B cell (primary cell): Measurements from ENCODE around the gene CALM3. TPM values are rescaled to one million over a fixed set of nuclear protein-coding genes. Genes with fewer than 3 reads are reported as not detected.

Source experiments
- ATAC-seq: fragments of 200-7000 bp; cut with Tn5 transposase; one replicate; pipeline ENCODE4 v1.10.0; 2021; ENCODE audit warnings: low read depth, mild to moderate bottlenecking, moderate number of reproducible peaks, moderate library complexity
- CTCF ChIA-PET: fragments of 350-600 bp; sonication (Branson Sonifier 250); formaldehyde crosslinking; loops from one replicate; lab custom pipeline; 2021; ENCODE audit warnings: antibody characterized with exemption, inconsistent platforms; lab: Charles Lee
- POLR2A ChIA-PET: fragments of 350-600 bp; sonication (Branson Sonifier 250); formaldehyde crosslinking; loops from one replicate; lab custom pipeline; 2021; ENCODE audit warnings: antibody characterized with exemption; lab: Charles Lee
- DNase-seq: peaks from one replicate; pipeline ENCODE4 v3.0.0; 2013
- H2AFZ ChIP-seq: 2 replicates; pipeline ENCODE4 v1.6.1; 2012; ENCODE audit warnings: mild to moderate bottlenecking, low read depth, low read length; ENCODE audit not compliant: insufficient read depth, poor library complexity, severe bottlenecking
- H3K27ac ChIP-seq, 2 donors: 1 replicate in 1 of 2; 2 replicates in 1 of 2; pipeline ENCODE4 v1.5.1; 2012 to 2013; ENCODE audit warnings: low read length in 2 of 2, mild to moderate bottlenecking in 2 of 2, moderate library complexity in 1 of 2
- H3K27me3 ChIP-seq, 4 experiments: fragments of 200-600 bp in 1 of 4; sonication (generic) in 1 of 4; replicated peaks in 1 of 4; 1 replicate in 2 of 4; 2 replicates in 2 of 4; pipeline versions ENCODE4 v1.6.1 to v1.7.0; 2013 to 2016; ENCODE audit warnings: low read length in 3 of 4, mild to moderate bottlenecking in 2 of 4, mixed read lengths in 1 of 4, moderate library complexity in 1 of 4; ENCODE audit not compliant: insufficient read depth in 4 of 4, control insufficient read depth in 3 of 4; ENCODE audit errors: control extremely low read depth in 1 of 4
- H3K36me3 ChIP-seq, 2 experiments: replicated peaks in 1 of 2; 1 replicate in 1 of 2; 2 replicates in 1 of 2; pipeline versions ENCODE4 v1.6.1 to v1.7.1; 2013; ENCODE audit warnings: low read length in 1 of 2; ENCODE audit not compliant: insufficient read depth in 2 of 2, control insufficient read depth in 1 of 2; ENCODE audit errors: control extremely low read depth in 1 of 2, extremely low read depth in 1 of 2
- H3K4me1 ChIP-seq, 2 donors: fragments of 200-600 bp in 1 of 2; sonication (generic) in 1 of 2; 1 replicate in 1 of 2; 2 replicates in 1 of 2; pipeline versions ENCODE4 v1.5.1 to v1.6.1; 2013 to 2017; ENCODE audit warnings: low read length in 2 of 2; ENCODE audit not compliant: control insufficient read depth in 2 of 2, insufficient read depth in 2 of 2
- H3K4me2 ChIP-seq: replicated peaks from 2 replicates; pipeline ENCODE3; 2012; ENCODE audit warnings: mild to moderate bottlenecking, low read depth, low read length; ENCODE audit not compliant: poor library complexity, severe bottlenecking
- H3K4me3 ChIP-seq, 5 experiments: fragments of 200-600 bp in 1 of 5; sonication (generic) in 1 of 5; 1 replicate in 3 of 5; 2 replicates in 2 of 5; pipeline versions ENCODE4 v1.5.1 to v1.7.0; 2011 to 2016; ENCODE audit warnings: low read length in 4 of 5, mild to moderate bottlenecking in 4 of 5, low read depth in 2 of 5, control low read depth in 1 of 5, moderate library complexity in 1 of 5; ENCODE audit not compliant: insufficient read depth in 1 of 5; ENCODE audit errors: control extremely low read depth in 1 of 5, extremely low read depth in 1 of 5
- H3K79me2 ChIP-seq: fragments of 200-600 bp; sonication (generic); one replicate; pipeline ENCODE4 v1.6.0; 2016; ENCODE audit warnings: low read length; ENCODE audit not compliant: control insufficient read depth, insufficient read depth
- H3K9ac ChIP-seq: fragments of 200-600 bp; sonication (generic); 2 replicates; pipeline ENCODE4 v1.6.1; 2017; ENCODE audit warnings: mild to moderate bottlenecking, low read length, moderate library complexity
- H3K9me3 ChIP-seq, 3 donors: one replicate each; pipeline versions ENCODE4 v1.6.1 to v1.7.1; 2013; ENCODE audit warnings: low read length in 2 of 3; ENCODE audit not compliant: control insufficient read depth in 2 of 3, insufficient read depth in 1 of 3; ENCODE audit errors: control extremely low read depth in 1 of 3
- H4K20me1 ChIP-seq: 2 replicates; pipeline ENCODE4 v1.6.0; 2012; ENCODE audit warnings: mild to moderate bottlenecking, low read length; ENCODE audit not compliant: insufficient read depth, control insufficient read depth, poor library complexity, severe bottlenecking
- H3K27ac Mint-ChIP-seq: one replicate; pipeline ENCODE4 v1.8.0; 2021; ENCODE audit warnings: mixed read lengths
- H3K27me3 Mint-ChIP-seq: one replicate; pipeline ENCODE4 v1.8.0; 2021; ENCODE audit warnings: mixed read lengths
- H3K4me1 Mint-ChIP-seq: one replicate; pipeline ENCODE4 v1.8.0; 2021; ENCODE audit warnings: mixed read lengths
- H3K4me3 Mint-ChIP-seq: one replicate; pipeline ENCODE4 v1.8.0; 2021; ENCODE audit warnings: mixed read lengths
- H3K9me3 Mint-ChIP-seq: one replicate; pipeline ENCODE4 v1.8.0; 2022; ENCODE audit warnings: mixed read lengths; ENCODE audit not compliant: insufficient read depth
- EZH2 ChIP-seq: IDR thresholded peaks from 2 replicates; pipeline ENCODE4 v1.6.1; 2012; ENCODE audit warnings: borderline replicate concordance, low read depth, mild to moderate bottlenecking, moderate library complexity, low read length; ENCODE audit not compliant: insufficient read depth, poor library complexity, severe bottlenecking
- WGBS: methylation state at CpG from one replicate; pipeline ENCODE4 v1.1.5; 2013; ENCODE audit warnings: missing lambda C conversion rate; ENCODE audit not compliant: insufficient coverage; 5-methylcytosine and 5-hydroxymethylcytosine counted together
- intact Hi-C: fragments of 100-400 bp; cut with micrococcal nuclease; formaldehyde crosslinking; loops from one replicate; pipeline ENCODE4 v1.10.0; 2022
- polyA plus RNA-seq: library from polyadenylated mRNA; depleted of rRNA; stranded (reverse); fragments of >200 nt; gene quantifications from 2 replicates; pipeline ENCODE4 v1.2.3, GENCODE V29; 2012
- total RNA-seq, 2 donors: library from RNA; stranded (reverse); fragments of 120-200 nt in 1 of 2; gene quantifications; 1 replicate in 1 of 2; 2 replicates in 1 of 2; pipeline versions ENCODE4 v1.2.3 to v1.2.4, GENCODE V29; 2013 to 2022
- TF ChIP-seq, protein P1 (sequence below): fragments of 200-600 bp; IDR thresholded peaks from one replicate; pipeline ENCODE4 v1.8.0; 2022; ENCODE audit warnings: antibody characterized with exemption, mild to moderate bottlenecking

CALM3 gene
- total and polyA plus RNA-seq, 2 donors (not counting 1 experiment from before 2014, with no cell fraction given), result 99.0 to 99.3 TPM

DNA sequence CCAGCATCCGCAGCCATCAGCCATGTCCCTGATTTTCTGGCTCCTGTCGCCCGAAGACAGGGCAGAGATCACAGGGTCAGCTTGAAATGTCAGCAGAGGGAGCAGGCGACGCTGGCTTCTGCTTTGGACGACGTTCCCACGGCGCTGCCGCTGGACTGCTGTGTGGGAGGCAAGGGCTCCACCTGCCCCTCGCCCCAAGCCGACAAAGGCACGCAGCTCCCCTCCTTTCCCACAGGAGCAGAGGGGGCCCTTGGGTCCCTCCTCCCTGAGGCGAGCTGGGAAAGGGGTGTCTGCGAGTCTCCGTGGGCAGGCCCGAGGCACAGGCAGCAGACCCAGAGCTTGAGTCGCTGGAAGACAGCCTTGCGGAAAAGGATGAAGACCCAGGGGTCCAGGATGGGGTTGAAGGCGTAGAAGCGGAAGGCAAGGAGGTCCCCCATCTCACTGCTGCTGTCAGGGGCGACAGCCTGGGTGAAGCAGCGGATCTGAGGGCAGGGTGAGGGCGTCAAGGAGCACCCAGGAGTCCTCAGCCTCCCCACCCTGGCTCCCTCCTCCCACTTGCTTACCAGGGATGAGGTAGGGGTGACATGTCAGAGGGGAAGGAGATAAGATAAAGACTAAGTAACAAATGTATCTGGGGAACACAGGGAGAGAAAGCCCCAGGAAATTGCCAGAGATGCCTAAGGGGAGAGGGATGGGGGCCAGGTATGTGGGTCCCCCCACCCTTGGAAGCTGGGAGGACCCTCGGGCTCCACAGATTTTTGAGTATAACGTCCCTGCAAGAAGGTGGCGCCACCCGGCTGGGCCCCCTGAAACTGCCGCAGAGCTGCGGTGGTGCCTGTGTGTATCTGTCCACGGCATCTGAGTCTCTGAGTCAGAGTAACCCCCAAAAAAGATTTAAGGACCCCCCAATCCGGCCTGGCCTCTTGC, 20.3 kb downstream of the CALM3 start:
- DNase-seq, result no peak
- ChIA-PET POLR2A (interaction anchor here (0.5 to 2.1 kb wide), 6 partner anchors 10 to 105 kb away, joined by 3 to 7 read pairs (median 4); partner anchors contain the start of genes DACT3 and GNG8), CTCF (interaction anchor here (0.8 to 16.2 kb wide), 7 partner anchors 9 to 40 kb away, joined by 3 to 447 read pairs (median 3); partner anchors contain the start of gene DACT3)
- H3K36me3 ChIP-seq, result no peaks in the 10 kb centered on the region
- ATAC-seq, result no peak
- H3K4me1 ChIP-seq, result peaks cover 73 to 84% of the 10 kb centered on the region in 2 donors
- Mint-ChIP-seq H3K9me3 (no peaks in the 10 kb centered on the region), H3K27ac (peak overlapping the region; percentile 99), H3K4me1 (peaks cover 72% of the 10 kb centered on the region), H3K4me3 (peak overlapping the region; percentile 7), H3K27me3 (no peaks in the 10 kb centered on the region)
- H3K79me2 ChIP-seq, result no peaks in the 10 kb centered on the region
- no peaks in the 10 kb centered on the region for H3K27me3 ChIP-seq
- H3K9ac ChIP-seq, result no peak overlapping the region
- no peak overlapping the region for H2AFZ ChIP-seq
- intact Hi-C loops, result no loop called here
- no peaks in the 10 kb centered on the region for H4K20me1 ChIP-seq
- WGBS, result 95% methylated on average over 22 of the region's 32 CpGs
- TF ChIP-seq, protein P1, sequence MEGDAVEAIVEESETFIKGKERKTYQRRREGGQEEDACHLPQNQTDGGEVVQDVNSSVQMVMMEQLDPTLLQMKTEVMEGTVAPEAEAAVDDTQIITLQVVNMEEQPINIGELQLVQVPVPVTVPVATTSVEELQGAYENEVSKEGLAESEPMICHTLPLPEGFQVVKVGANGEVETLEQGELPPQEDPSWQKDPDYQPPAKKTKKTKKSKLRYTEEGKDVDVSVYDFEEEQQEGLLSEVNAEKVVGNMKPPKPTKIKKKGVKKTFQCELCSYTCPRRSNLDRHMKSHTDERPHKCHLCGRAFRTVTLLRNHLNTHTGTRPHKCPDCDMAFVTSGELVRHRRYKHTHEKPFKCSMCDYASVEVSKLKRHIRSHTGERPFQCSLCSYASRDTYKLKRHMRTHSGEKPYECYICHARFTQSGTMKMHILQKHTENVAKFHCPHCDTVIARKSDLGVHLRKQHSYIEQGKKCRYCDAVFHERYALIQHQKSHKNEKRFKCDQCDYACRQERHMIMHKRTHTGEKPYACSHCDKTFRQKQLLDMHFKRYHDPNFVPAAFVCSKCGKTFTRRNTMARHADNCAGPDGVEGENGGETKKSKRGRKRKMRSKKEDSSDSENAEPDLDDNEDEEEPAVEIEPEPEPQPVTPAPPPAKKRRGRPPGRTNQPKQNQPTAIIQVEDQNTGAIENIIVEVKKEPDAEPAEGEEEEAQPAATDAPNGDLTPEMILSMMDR, result no peak
- no peak for TF ChIP-seq EZH2
- H3K4me3 ChIP-seq, result no peak overlapping the region
- H3K9me3 ChIP-seq, result no peaks in the 10 kb centered on the region
- peak overlapping the region in 1 of 2 donors; percentile 99 for H3K27ac ChIP-seq
- H3K4me2 ChIP-seq, result peak overlapping the region; percentile 87

DNA sequence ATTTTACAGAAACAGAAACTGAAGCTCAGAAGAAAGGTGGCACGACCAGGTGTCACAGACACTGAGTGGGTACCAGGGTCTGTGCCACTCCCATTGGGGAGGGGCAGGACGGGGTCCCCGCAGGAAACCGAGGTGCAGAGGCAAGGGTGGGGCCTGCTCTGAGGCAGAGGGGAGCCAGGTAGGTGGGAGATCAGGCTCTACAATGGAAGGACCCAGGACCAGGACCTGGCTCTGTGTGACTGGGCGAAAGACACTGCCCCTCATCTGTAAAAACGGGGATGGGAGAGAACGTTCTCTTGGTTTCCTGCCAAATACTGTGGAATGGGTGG, 21.0 kb downstream of the CALM3 start:
- Histone ChIP-seq H3K36me3 (no peaks in the 10 kb centered on the region), H3K9ac (no peak overlapping the region), H3K4me1 (peaks cover 66 to 77% of the 10 kb centered on the region in 2 donors), H3K27ac (no peak overlapping the region), H3K79me2 (no peaks in the 10 kb centered on the region), H3K27me3 (no peaks in the 10 kb centered on the region), H4K20me1 (no peaks in the 10 kb centered on the region), H3K4me3 (no peak overlapping the region), H3K9me3 (no peaks in the 10 kb centered on the region), H2AFZ (no peak overlapping the region), H3K4me2 (peak overlapping the region; percentile 87)
- ChIA-PET POLR2A (interaction anchor here (0.6 to 1.4 kb wide), 3 partner anchors 10 to 20 kb away, joined by 3 to 4 read pairs (median 3); partner anchors contain the start of gene GNG8), CTCF (interaction anchor here (0.8 to 16.2 kb wide), 5 partner anchors 8 to 40 kb away, joined by 3 to 447 read pairs (median 3); partner anchors contain the start of gene DACT3)
- no peaks in the 10 kb centered on the region for H3K9me3 Mint-ChIP-seq
- H3K4me3 Mint-ChIP-seq, result no peak overlapping the region
- intact Hi-C loops, result no loop called here
- 56% methylated on average over 7 of the region's 7 CpGs for WGBS
- TF ChIP-seq, protein P1, result no peak
- TF ChIP-seq EZH2, result no peak
- DNase-seq (no peak), ATAC-seq (no peak)
- H3K27me3 Mint-ChIP-seq, result no peaks in the 10 kb centered on the region
- H3K4me1 Mint-ChIP-seq, result peaks cover 68% of the 10 kb centered on the region
- peak overlapping the region; percentile 56 for H3K27ac Mint-ChIP-seq
